Activated T-helper 1 cell treated with anti-CD3 and anti-CD28 coated beads, Interleukin-12 subunit alpha, Interleukin-12 subunit beta, Interleukin-2, Interleukin-4 antibody, amounts not matched to agents 30 ng/mL and 10 ng/mL and 1 ng/mL, durations not matched to agents 14 hours and 24 hours and 36 hours (primary cell): Measurements from ENCODE around the gene LILRA2. TPM values are rescaled to one million over a fixed set of nuclear protein-coding genes. Genes with fewer than 3 reads are reported as not detected.

Experiments used
- DNase-seq: peaks from one replicate; pipeline ENCODE4 v3.0.0; 2021; ENCODE audit warnings: low spot score
- H3K27ac Mint-ChIP-seq: one replicate; pipeline ENCODE4 v1.8.0; 2021; ENCODE audit warnings: mild to moderate bottlenecking, mixed read lengths
- H3K27me3 Mint-ChIP-seq: one replicate; pipeline ENCODE4 v1.8.0; 2022; ENCODE audit warnings: mild to moderate bottlenecking, moderate library complexity, mixed read lengths; ENCODE audit not compliant: insufficient read depth
- H3K36me3 Mint-ChIP-seq: one replicate; pipeline ENCODE4 v1.8.0; 2021; ENCODE audit warnings: low read depth, mixed read lengths
- H3K4me1 Mint-ChIP-seq: one replicate; pipeline ENCODE4 v1.8.0; 2021; ENCODE audit warnings: low read depth, mixed read lengths
- H3K4me3 Mint-ChIP-seq: one replicate; pipeline ENCODE4 v1.8.0; 2021; ENCODE audit warnings: mild to moderate bottlenecking, moderate library complexity, mixed read lengths
- H3K9me3 Mint-ChIP-seq: one replicate; pipeline ENCODE4 v1.8.0; 2021; ENCODE audit warnings: mixed read lengths
- intact Hi-C: fragments of 100-400 bp; cut with micrococcal nuclease; formaldehyde crosslinking; loops from one replicate; pipeline ENCODE4 v1.15.1; 2024
- total RNA-seq: library from RNA; stranded (reverse); gene quantifications from 2 replicates; pipeline ENCODE4 v1.2.3, GENCODE V29; 2022

The LILRA2 gene
- not detected in 2 replicates for total RNA-seq

DNA sequence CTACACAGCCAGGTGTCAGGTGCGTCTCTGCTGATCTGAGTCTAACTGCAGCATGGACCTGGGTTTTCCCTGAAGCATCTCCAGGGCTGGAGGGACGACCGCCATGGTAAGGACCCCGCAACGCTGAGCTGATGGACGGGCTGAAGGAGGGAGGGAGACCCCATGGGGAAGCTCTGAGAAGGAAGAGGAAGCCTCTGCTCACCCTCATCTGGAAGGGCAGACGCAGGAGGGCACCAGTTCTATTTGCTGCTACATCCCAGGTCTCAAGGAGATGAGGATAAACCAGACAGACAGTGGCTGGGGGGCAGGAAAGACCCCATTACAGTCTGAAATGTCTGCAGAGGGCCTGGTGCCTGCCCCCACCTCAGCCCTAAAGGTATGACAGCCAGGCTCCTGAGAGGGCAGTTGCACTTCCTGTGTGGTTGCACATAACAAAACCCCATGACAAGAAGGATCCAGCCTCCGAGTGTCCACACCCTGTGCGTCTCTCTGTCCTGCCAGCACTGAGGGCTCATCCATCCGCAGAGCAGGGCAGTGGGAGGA is at the start of gene LILRA2:
Gene LILRA2, plus strand, starts transcription at position 461 of the 543 bp plus-strand sequence. CDS start 89 bp downstream, outside the sequence.
- DNase-seq: no peak
- H3K36me3 Mint-ChIP-seq: no peaks in the 10 kb centered on the region
- H3K27me3 Mint-ChIP-seq: peaks cover 6% of the 10 kb centered on the region
- H3K27ac Mint-ChIP-seq: no peak within 1 kb of the TSS
- no peaks in the 10 kb centered on the region for H3K9me3 Mint-ChIP-seq
- no peak within 1 kb of the TSS for H3K4me3 Mint-ChIP-seq
- intact Hi-C loops: no loop called here
- peaks cover 16% of the 10 kb centered on the region for H3K4me1 Mint-ChIP-seq

DNA sequence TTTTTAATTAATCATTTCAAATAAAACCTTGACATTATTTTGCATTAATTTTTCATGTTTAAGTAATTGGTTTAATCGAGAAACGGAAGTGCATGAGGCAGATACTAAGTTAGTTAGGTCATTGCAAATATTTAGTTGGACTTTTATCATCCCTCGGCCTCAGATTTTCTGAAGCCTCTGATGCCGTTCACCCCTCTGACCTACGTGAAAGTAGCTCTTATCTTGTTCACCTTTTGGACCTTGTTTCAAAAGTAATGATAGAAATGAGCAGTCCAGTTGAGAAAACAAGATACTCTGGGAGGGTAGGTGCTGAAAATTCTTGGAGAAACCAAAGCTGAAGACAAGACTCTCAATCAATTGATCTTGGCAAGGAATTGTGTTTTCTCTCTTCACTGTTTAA is 48.0 kb upstream of the LILRA2 start:
- H3K27me3 Mint-ChIP-seq: peaks cover 2% of the 10 kb centered on the region

DNA sequence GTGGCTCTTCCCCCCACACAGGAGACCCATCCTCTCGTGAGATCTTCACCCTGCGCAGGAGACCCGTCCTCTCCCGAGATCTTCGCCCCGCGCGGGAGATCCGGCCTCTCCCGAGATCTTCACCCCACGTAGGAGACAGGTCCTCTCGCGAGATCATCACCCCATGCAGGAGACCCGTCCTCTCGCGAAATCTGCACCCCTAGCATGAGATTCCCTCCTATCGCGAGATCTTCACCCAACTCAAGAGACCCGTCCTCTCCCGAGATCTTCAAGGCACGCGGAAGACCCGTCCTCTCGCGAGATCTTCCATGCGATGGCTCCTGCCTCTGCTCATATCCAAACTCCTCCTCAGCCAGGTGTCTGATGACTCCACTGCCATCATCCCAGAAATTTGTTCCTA is 46.6 kb upstream of the LILRA2 start:
- peaks cover 37% of the 10 kb centered on the region for H3K4me1 Mint-ChIP-seq
- no peak for DNase-seq
- H3K4me3 Mint-ChIP-seq: no peak overlapping the region
- peaks cover 2% of the 10 kb centered on the region for H3K36me3 Mint-ChIP-seq
- peaks cover 5% of the 10 kb centered on the region for H3K9me3 Mint-ChIP-seq
- intact Hi-C loops: no loop called here
- peaks cover 2% of the 10 kb centered on the region for H3K27me3 Mint-ChIP-seq
- no peak overlapping the region for H3K27ac Mint-ChIP-seq

More for the DNA sequence above, 48.0 kb upstream of the LILRA2 start:
- Mint-ChIP-seq H3K36me3 (peaks cover 2% of the 10 kb centered on the region), H3K27ac (no peak overlapping the region), H3K9me3 (peaks cover 5% of the 10 kb centered on the region), H3K4me1 (peaks cover 44% of the 10 kb centered on the region), H3K4me3 (no peak overlapping the region)
- intact Hi-C loops: no loop called here
- DNase-seq: no peak

DNA sequence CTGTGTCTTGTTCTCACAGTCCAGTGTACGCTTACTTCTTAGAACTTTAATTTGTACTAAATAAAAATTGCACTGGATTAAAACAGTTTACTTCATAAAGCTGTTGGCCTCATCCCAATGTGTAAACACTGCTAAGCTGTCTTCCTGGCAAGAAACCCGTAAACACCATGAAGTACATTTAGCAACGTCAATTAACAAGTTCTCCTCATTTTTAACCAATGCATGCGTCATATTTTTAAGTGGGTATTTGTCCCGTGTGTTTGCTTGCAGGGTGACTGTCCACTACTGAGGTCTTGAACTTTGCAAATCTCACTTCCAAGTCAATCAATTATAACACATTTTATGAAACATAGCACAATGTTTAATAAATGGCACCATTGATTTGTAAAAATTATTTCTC is 42.7 kb upstream of the LILRA2 start:
- intact Hi-C loops: no loop called here
- DNase-seq: no peak
- Mint-ChIP-seq H3K4me1 (peaks cover 36% of the 10 kb centered on the region), H3K27ac (no peak overlapping the region), H3K36me3 (no peaks in the 10 kb centered on the region), H3K9me3 (peaks cover 5% of the 10 kb centered on the region), H3K4me3 (no peak overlapping the region), H3K27me3 (peaks cover 8% of the 10 kb centered on the region)

DNA sequence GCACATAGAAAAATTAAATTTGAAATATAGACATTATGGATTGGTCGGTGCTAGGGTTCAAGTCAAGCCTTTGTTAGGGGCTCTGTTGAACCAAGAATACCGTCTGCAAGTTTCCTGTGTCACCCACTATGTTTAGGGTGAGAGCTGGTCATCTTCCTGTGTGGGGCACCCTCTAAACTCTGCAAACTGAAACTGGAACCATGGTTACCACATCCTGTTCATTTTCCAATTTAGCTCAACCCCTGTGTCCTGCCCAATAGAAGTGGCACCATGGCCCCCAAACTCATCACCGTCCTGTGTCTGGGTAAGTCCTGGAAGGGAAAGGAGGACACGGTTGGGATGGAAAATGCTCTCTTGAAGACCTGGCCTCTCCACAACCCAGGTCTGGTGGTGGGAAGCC is 41.1 kb upstream of the LILRA2 start:
- no peaks in the 10 kb centered on the region for H3K36me3 Mint-ChIP-seq
- H3K27me3 Mint-ChIP-seq: peaks cover 11% of the 10 kb centered on the region
- peaks cover 40% of the 10 kb centered on the region for H3K4me1 Mint-ChIP-seq
- H3K27ac Mint-ChIP-seq: peak overlapping the region; percentile 79
- no peak for DNase-seq
- H3K4me3 Mint-ChIP-seq: peak overlapping the region; percentile 53
- no peaks in the 10 kb centered on the region for H3K9me3 Mint-ChIP-seq
- intact Hi-C loops: loop anchor here (1.0 to 2.0 kb wide), 2 partner anchors 9 to 14 kb away; no protein-coding TSS in a partner anchor

DNA sequence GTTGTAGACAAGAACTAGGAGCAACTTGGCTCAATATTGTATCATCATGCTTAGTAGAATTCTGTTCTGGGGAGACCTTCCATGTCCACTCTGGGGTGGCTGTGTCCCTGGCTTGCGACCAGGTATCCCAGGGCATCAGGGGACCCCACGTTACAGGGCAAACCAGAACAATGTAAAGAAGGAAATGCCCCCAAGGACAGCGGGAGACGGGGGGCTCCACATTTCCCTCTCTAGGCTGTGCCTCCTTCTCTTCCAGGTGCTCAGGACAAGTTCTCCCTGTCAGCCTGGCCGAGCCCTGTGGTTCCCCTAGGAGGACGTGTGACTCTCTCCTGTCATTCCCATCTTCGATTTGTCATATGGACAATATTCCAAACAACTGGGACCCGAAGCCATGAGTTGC is 40.1 kb upstream of the LILRA2 start:
- no peak for DNase-seq
- H3K27me3 Mint-ChIP-seq: peaks cover 11% of the 10 kb centered on the region
- no peak overlapping the region for H3K4me3 Mint-ChIP-seq
- H3K4me1 Mint-ChIP-seq: peaks cover 40% of the 10 kb centered on the region
- no peaks in the 10 kb centered on the region for H3K9me3 Mint-ChIP-seq
- no peak overlapping the region for H3K27ac Mint-ChIP-seq
- intact Hi-C loops: loop anchor here (2.0 kb wide), 1 partner anchor 15 kb away; no protein-coding TSS in a partner anchor
- H3K36me3 Mint-ChIP-seq: no peaks in the 10 kb centered on the region

DNA sequence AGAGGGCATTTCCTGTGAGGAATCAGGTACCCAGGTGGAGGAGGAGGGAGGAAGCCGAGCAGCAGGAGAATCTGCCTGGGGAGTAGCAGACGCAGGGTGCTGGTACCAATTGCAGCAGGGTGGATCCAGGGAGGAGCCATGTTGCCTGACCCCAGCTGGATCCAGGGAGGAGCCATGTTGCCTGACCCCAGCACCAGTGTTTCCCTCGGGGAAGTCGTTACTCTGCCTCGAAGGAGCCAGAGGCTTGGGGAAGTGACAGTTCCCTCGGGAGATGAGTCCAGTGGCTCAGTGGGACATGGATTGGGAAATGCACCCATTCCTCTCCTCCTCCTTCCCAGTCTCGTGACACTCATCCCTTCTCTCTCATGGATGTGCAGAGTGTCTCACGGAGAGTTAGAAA is 39.4 kb upstream of the LILRA2 start:
- H3K4me1 Mint-ChIP-seq: peaks cover 35% of the 10 kb centered on the region
- no peaks in the 10 kb centered on the region for H3K9me3 Mint-ChIP-seq

DNA sequence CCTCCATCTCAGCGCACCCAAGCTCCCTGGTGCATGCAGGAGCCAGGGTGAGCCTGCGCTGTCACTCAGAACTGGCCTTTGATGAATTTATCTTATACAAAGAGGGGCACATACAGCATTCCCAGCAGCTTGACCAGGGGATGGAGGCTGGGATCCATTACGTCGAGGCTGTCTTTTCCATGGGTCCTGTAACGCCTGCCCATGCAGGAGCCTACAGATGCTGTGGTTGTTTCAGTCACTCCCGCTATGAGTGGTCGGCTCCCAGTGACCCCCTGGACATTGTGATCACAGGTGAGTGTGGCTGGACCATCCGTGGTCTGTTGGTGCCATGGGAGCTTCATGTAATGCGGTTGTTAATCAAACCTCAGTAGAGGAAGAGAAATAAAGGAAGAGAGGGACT is 38.0 kb upstream of the LILRA2 start:
- peaks cover 32% of the 10 kb centered on the region for H3K4me1 Mint-ChIP-seq
- no peak for DNase-seq
- H3K36me3 Mint-ChIP-seq: peaks cover 3% of the 10 kb centered on the region
- no peak overlapping the region for H3K27ac Mint-ChIP-seq
- H3K4me3 Mint-ChIP-seq: no peak overlapping the region
- peaks cover 9% of the 10 kb centered on the region for H3K27me3 Mint-ChIP-seq
- H3K9me3 Mint-ChIP-seq: no peaks in the 10 kb centered on the region
- intact Hi-C loops: no loop called here

More for the DNA sequence above, 39.4 kb upstream of the LILRA2 start:
- H3K27me3 Mint-ChIP-seq: peaks cover 9% of the 10 kb centered on the region
- intact Hi-C loops: no loop called here
- no peak overlapping the region for H3K27ac Mint-ChIP-seq
- peaks cover 3% of the 10 kb centered on the region for H3K36me3 Mint-ChIP-seq
- H3K4me3 Mint-ChIP-seq: no peak overlapping the region
- DNase-seq: no peak

DNA sequence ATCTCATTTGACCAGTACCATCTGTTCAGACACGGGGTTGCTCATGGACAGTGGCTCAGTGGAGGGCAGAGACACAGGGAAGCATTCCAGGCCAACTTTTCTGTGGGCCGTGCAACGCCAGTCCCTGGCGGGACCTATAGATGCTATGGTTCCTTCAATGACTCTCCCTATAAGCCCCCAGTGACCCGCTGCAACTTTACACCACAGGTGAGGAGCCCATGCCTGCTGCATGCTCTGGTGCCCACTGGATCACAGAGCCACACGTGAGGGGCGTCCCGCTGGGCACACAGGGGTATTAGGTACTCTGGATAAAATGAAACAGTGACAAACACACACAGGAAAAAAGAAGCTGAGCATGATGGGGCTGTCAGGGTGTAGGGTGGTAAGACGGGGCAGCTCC is 36.6 kb upstream of the LILRA2 start:
- peaks cover 3% of the 10 kb centered on the region for H3K36me3 Mint-ChIP-seq
- H3K27ac Mint-ChIP-seq: no peak overlapping the region
- H3K4me1 Mint-ChIP-seq: peaks cover 35% of the 10 kb centered on the region
- intact Hi-C loops: no loop called here
- H3K9me3 Mint-ChIP-seq: no peaks in the 10 kb centered on the region
- DNase-seq: no peak
- peaks cover 9% of the 10 kb centered on the region for H3K27me3 Mint-ChIP-seq
- H3K4me3 Mint-ChIP-seq: no peak overlapping the region

DNA sequence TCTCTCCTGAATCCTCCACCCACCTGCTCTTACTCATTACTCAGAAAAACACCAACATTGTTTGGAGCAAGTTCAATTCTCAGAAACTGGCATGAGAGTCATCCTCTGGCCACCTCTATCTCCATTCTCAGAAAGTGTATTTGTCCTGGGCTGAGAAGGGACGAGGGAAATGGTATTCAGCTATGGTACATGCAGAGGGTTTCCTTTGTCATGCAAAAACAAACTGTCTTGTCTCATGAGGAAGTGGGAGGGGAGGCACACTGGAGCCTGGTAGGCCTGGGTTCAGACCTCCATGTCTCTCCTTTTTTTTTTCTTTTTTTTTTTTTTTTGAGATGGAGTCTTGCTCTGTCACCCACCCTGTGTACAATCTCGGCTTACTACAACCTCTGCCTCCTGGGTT is 31.9 kb upstream of the LILRA2 start:
- no peak for DNase-seq
- H3K9me3 Mint-ChIP-seq: peaks cover 4% of the 10 kb centered on the region
- no peak overlapping the region for H3K27ac Mint-ChIP-seq
- H3K4me1 Mint-ChIP-seq: peaks cover 14% of the 10 kb centered on the region
- H3K4me3 Mint-ChIP-seq: no peak overlapping the region
- intact Hi-C loops: no loop called here
- H3K36me3 Mint-ChIP-seq: peaks cover 8% of the 10 kb centered on the region
- peaks cover 5% of the 10 kb centered on the region for H3K27me3 Mint-ChIP-seq

DNA sequence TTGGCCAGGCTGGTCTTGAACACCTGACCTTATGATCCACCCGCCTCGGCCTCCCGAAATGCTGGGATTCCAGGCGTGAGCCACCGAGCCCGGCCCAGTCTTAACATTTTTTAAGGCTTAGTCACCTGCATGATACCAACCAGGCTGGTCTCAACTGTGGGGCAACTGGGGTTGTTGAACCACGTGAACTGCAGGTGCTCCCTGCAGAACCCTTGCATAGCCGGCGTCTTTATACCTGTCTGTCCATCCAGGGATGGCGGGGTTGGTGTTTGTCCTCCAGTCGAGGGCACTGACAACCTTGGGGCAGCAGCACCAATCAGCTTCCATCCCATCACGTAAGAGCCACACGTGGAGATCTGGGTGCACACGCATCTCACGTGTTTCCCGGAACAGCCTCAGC is 24.8 kb upstream of the LILRA2 start:
- Mint-ChIP-seq H3K4me1 (peaks cover 7% of the 10 kb centered on the region), H3K27me3 (peaks cover under 1% of the 10 kb centered on the region), H3K36me3 (peaks cover 2% of the 10 kb centered on the region), H3K4me3 (no peak overlapping the region), H3K9me3 (peaks cover 3% of the 10 kb centered on the region), H3K27ac (no peak overlapping the region)
- DNase-seq: no peak
- intact Hi-C loops: no loop called here

DNA sequence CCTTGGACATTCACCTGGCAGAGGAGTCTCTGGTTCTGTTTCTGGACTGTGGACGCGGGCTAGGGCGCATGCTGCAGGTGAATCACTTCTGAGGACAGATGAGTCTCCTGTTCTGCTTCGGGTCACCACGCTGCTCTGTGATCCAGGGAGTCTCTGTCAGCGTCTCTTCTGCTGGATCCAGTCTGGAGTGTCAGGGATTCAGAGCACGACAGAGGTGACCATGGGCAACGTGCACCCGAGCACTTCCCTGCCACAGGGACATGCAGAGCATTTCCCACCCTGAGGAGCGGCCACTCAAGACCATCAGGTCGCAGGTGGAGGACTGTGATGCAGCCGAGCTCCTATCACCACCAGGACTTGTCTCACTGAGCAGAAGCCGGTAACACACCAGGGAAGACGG is 24.4 kb upstream of the LILRA2 start:
- Mint-ChIP-seq H3K36me3 (peaks cover under 1% of the 10 kb centered on the region), H3K4me1 (peaks cover 7% of the 10 kb centered on the region), H3K27ac (no peak overlapping the region), H3K9me3 (peaks cover 3% of the 10 kb centered on the region), H3K4me3 (no peak overlapping the region), H3K27me3 (no peaks in the 10 kb centered on the region)
- intact Hi-C loops: no loop called here
- no peak for DNase-seq

DNA sequence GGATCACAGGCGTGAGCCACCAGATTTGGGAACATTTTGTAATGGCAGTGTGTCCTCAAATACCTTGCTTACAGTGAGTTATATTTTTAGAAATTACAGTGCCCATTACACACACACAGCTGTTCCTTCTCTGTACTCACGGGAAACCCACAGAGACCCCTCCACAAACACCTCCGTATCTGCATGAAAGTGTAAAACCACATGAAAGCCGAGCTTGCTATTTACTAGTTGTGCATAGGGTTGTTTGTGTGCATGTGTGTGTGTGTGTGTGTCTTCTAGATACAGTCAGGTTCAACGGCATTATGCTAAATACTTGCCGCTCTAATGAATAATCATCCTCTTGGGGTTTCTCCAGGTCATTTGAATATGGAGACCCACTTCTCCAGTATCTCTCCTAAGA is 22.3 kb upstream of the LILRA2 start:
- Mint-ChIP-seq H3K36me3 (no peaks in the 10 kb centered on the region), H3K9me3 (peaks cover 3% of the 10 kb centered on the region), H3K27ac (no peak overlapping the region), H3K27me3 (no peaks in the 10 kb centered on the region), H3K4me1 (peaks cover 7% of the 10 kb centered on the region), H3K4me3 (no peak overlapping the region)
- intact Hi-C loops: no loop called here
- no peak for DNase-seq
